Limb (tissue), 2 donors: ENCODE results near the gene MYO1D.

Source experiments
- DNase-seq, 2 donors: peaks; one replicate each; pipeline ENCODE4 v3.0.0-alpha.2; 2016; ENCODE audit errors: extremely low spot score in 2 of 2

Gene MYO1D

DNA sequence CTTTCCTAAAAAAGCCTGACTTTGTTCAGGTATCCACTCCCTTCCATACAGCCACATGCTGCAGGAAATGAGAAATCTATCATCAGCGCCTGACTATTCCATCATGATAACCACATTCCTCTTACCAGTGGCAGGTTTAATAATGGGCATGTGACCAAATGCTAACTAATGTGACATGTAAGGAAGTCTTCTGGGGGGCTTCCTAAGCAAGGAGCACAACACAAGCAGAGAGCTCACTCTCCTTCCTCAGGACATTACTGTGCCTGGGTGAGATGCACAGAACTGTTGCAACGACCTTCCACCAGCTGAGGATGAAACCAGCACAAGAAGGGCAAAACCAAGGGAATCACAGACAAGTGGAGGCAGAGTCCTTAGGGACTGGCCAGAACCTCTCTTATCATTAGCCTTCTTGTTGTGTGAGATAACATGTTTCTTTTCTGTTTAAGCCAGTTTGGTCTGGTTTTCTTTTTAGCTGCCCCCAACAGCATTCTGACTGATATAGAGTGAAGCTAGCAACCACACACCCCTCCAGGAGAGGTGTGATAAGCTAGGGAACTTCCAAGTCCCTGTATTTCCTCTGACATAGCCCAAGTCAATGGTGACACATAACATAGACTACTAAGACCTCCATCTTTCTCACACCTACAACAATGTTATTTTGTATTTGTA, 16.9 kb downstream of the MYO1D start:
- DNase-seq, result no peak

- no peak for DNase-seq
Measured at GRCh38 chr17:32855620-32856019, 21.3 kb downstream of the MYO1D start.

- no peak for DNase-seq
Measured at GRCh38 chr17:32854832-32855389, 22.0 kb downstream of the MYO1D start.

DNA sequence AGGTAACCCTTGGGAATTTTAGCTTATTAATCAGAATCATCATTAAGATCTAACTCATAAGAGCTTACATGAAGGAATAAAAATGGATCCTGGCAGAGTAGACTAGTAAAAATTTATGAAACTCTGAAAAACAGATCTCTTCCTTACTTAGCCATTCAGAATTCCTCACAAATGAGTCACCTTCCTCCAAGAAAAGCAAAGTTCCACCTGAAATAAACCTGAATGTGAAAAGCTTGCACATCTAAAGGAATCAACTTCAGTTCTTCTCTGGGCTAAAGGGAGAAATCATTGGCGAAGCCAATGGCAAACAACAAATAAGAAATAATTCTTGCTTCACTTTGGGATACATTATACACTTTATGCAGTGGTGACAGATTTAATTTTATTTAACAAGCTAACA, 22.7 kb downstream of the MYO1D start:
- no peak for DNase-seq

GRCh38 chr17:32852811-32853210, 24.1 kb downstream of the MYO1D start:
- DNase-seq, result no peak

- no peak for DNase-seq
Measured at GRCh38 chr17:32849879-32850278, 27.0 kb downstream of the MYO1D start.

DNA sequence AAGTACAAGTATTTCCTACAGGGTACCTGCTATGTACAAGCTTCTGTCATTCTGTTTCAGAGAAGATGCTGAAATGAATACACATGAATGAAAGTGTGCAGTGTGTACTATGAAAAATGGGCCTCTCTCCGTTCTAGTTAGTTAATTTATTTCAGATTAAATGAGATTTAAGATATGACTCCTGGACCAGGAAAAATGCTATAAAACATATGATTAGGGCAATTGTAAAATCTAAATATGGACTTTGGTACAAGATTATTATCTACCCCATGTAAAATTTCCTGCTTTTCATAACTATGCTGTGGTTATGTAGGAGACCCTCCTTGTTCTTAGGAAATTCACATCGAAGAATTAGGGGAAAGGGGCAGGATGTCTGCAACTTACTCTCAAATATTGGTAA, 28.9 kb downstream of the MYO1D start:
- DNase-seq, result no peak

DNA sequence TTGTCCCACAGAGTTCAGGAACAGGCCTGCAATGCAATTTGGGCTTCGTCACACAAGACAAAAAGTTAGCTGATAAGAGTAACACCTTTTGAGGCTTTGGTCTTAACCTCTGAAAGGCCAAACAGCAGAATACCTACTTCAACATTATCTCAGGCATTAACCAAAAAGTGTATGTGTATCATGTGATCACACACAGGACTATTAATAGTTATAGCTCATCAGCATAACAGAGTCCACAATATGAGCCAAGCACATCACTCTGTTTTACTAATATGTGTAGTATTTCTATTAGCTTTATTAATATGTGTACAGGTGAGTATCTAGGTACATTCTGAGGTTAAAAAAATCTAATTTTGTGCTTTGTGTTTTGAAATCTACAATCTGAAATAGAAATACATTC, 30.8 kb downstream of the MYO1D start:
- no peak for DNase-seq

- DNase-seq, result no peak
Measured at GRCh38 chr17:32840241-32840640, 36.7 kb downstream of the MYO1D start.

DNA sequence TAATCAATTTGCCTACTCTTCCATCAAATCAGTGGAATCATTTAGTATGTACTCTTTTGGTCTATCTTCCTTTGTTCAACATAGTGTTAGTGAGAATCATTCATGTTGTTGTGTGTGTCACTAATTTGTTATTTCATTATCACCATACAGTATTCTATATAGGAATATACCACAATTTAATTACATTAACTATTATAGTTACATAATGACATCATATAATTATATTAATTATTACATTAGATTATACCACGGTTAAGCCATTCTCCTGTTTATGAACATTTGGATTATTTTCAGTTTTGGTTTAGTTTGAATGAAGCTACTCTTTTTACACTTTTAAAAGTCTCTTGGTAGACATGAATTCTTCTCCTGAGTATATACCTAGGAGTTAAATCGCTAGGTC, 40.4 kb downstream of the MYO1D start:
- DNase-seq, result no peak

DNA sequence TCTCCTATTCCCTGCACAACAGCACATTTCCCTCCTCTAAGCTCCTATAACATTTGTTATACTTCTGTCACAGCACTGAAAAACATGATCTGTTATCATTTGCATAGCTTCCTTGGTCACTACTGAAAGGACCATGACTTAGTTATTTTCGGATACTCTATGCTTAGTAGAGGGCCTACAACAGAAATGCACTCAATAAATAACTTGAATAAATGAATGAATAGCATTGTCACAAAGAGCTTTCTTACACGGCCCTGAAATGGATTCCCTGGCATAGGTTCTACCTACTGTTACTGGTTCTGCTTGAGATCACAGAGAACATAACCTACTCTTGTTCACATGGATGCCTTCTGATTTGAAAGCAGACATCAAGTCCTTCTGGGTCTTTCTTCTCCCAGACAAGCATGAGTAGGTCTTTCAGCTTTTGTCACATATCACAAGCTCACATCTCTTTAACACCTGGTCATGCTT, 41.6 kb downstream of the MYO1D start:
- DNase-seq, result no peak

GRCh38 chr17:32834104-32834503, 42.8 kb downstream of the MYO1D start:
- DNase-seq, result no peak

- DNase-seq, result no peak
Measured at GRCh38 chr17:32833526-32833925, 43.4 kb downstream of the MYO1D start.

- DNase-seq, result no peak
Measured at GRCh38 chr17:32833076-32833475, 43.8 kb downstream of the MYO1D start.

DNA sequence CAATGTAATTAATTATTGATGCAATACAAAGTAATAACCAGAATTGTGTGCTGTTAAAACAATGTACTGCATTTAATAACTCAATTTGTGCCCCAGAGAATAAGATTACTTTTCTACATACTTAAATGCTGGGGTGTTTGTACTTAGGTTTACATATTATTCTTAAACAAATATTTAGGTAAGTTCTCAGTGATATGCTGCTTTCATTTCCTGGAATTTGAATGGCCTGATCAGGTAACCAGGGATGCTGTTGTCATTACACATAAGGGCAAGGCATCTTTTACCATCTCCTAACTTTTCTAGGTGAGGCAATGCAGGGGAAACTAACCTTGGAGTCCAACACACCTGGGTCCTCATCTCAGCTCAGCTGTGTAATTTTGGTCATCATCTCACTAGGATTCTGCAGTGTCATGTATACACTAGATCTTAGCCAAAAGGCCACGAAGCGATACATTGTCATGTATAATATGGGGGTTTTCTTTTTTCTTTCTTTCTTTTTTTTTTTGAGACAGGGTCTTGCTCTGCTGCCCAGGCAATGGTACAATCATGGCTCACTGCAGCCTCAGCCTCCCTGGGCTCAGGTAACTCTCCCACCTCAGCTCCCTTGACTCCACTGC, 45.2 kb downstream of the MYO1D start:
- no peak for DNase-seq

DNA sequence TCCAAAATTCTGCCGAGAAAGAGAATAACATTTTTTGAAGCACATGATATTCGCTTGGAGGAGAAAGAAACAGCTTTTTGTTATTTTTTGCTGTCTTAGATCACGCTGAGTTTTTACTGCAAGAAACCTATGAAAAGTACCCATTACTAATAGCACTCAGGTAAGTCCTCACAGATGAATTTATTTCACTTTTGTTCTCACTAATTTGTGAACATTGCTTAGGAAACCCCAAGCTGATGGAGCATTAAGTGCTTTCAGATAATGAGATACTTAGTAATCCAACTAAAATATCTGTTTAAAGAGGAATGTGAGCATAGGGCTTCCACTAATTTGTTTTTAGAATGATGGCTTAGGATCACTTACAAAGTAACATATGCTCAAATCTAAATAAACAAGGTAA, 45.7 kb downstream of the MYO1D start:
- no peak for DNase-seq

GRCh38 chr17:32828822-32829221, 48.1 kb downstream of the MYO1D start:
- DNase-seq, result no peak

GRCh38 chr17:32827227-32827626, 49.7 kb downstream of the MYO1D start:
- DNase-seq, result no peak

GRCh38 chr17:32826076-32826475, 50.8 kb downstream of the MYO1D start:
- DNase-seq, result no peak

GRCh38 chr17:32824334-32824733, 52.6 kb downstream of the MYO1D start:
- no peak for DNase-seq

GRCh38 chr17:32822996-32823395, 53.9 kb downstream of the MYO1D start:
- no peak for DNase-seq

GRCh38 chr17:32821987-32822934, 54.7 kb downstream of the MYO1D start:
- peak in 1 of 2 donors; percentile 58 for DNase-seq
